HG03196 (cell line): ENCODE measurements around the gene PCDHA3.
"Not testable (repeated sequence)": the region's sequence is repeated elsewhere in the genome, so short reads cannot be mapped to it uniquely, and the experiment has no call there.

Experiments used
- ATAC-seq: cut with Tn5 transposase; IDR thresholded peaks from one replicate; pipeline ENCODE4 v1.9.1; 2021; ENCODE audit not compliant: unreplicated experiment

The PCDHA3 gene

DNA sequence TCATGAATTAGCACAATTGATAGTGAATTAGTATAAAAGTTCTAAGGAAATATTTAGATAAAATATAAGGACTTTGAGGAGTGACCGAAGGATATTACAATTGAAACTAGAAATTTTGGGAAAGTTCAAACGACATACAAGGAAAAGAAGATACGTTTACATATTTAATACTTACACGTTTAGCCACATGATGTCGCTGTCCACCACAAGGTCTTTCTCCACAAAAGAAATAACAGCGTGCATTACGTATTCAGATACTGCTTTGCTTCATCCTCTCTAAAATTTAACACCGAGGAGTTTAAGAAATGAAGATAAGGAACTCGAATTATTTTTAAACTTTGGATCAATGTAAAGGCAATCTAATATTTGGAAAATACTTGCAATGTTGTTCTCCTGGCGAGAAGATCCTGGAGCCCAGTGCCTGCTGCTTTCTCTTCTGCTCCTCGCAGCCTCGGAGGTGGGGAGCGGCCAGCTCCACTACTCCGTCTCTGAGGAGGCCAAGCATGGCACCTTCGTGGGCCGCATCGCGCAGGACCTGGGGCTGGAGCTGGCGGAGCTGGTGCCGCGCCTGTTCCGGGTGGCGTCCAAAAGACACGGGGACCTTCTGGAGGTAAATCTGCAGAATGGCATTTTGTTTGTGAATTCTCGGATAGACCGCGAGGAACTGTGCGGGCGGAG lies at the start of gene PCDHA3:
Gene PCDHA3 (plus strand): TSS at position 242 of the 678 bp plus-strand sequence.
- ATAC-seq = no peak

DNA sequence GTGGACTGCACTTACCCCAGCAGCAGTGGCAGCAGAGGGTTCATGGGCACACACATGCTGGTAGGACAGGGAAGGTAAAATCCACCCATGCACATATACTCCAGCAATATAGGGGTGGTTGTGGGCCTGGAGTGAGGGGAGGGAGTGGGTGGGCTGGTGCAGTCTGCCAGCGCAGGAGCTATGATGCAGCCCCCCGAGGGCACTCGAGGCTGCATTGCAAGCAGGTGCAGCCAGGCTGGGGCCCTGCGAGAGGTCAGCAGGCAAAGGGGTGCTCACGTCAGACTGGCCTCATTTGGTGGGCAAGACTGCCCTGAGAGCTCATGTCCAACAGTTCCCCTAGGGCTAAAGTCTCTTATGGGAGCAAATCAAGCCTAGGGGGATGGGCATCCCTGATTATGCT lies 47.3 kb upstream of the PCDHA3 start:
- ATAC-seq = no peak

DNA sequence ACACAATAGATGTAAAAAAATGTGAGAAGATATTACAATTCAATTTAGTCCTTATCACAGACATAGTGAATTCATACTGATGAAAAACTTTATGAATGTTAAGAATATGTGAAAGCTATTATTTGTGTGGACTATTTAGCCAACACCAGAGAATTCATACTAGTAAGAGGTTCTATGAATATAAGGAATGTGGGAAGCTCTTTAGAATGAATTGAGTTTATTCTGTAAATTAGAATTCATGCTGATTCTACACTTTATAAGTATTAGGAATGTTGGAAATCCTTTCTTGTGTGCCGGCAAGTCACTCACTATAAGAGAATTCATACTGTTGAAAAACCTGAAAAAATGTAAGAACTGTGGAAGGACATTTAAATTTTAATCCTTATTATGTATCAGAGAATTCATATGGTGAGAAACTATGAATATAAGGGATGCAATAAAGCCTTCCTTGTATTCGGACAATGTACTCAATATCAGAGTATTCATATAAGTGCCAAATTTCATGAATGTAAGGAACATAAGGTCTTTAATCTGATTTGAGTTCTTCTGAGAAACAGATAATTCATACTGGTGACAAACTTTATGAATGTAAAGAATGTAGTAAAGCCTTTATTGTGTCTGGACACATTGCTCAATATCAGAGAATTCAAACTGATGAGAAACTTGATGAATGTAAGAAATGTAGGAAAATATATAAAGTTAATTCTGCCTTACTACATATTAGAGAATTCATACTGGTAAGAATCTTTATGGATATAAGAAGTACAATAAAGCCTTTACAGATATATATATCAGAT lies 36.5 kb upstream of the PCDHA3 start:
- ATAC-seq = no peak

DNA sequence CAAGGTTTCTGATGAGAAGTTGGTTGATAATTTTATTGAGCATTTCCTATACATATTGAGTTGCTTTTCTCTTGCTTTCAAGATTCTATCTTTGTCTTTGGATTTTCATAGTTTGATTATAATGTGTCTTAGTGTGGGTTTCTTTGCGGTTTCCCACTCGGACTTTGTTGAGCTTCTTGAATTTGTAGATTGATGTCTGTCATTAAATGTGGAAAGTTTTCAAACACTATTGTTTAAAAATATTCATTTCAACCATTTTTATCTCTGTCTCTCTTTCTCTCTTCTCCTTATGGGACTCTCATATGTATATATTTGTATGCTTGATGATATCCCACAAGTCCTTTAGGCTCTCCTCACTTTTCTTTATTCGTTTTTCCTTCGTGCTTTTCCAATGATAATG lies 33.4 kb upstream of the PCDHA3 start:
- no peak for ATAC-seq

DNA sequence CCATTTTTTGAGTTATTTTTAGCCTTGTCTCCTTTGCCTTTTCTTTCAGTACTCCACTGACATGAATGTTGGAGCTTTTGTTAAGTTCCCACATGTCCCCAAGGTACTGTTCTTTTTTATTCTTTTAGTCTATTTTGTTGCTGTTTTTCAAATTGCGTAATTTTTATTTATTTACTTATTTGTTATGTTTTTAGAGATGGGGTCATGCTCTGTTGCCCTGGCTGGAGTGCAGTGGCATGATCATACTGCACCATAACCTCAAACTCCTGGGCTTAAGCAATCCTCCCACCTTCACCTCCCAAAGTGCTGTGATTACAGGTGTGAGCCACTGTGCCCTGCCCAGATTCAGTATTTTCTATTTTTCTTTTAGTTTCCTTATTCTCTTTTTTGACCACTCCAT lies 20.3 kb upstream of the PCDHA3 start:
- ATAC-seq = no peak

DNA sequence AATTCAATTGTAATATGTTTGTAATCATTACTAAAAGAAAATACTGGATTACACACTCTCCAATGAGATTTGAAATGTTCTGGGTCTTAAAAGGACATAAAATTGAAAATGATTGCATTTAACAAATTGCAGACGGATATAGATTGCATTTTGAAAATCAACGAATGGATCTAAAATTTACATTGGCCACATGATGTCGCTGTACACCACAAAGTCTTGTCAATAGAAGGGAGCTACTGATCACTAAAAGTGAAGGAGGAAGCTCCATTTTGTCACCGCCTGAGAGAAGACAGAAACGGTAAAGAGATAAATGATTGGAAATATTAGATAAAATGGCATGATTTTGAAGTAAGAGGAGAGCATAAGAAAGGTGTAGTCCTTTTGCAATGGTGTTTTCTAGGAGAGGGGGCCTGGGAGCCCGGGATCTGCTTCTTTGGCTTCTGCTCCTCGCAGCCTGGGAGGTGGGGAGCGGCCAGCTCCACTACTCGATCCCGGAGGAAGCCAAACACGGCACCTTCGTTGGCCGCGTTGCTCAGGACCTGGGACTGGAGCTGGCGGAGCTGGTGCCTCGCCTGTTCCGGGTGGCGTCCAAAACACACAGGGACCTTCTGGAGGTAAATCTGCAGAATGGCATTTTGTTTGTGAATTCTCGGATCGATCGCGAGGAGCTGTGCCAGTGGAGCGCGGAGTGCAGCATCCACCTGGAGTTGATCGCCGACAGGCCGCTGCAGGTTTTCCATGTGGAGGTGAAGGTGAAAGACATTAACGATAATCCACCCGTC lies 14.8 kb upstream of the PCDHA3 start, which contains the start of gene PCDHA1:
Gene PCDHA1 (plus strand): TSS at position 236 of the 782 bp plus-strand sequence.
- ATAC-seq = no peak

DNA sequence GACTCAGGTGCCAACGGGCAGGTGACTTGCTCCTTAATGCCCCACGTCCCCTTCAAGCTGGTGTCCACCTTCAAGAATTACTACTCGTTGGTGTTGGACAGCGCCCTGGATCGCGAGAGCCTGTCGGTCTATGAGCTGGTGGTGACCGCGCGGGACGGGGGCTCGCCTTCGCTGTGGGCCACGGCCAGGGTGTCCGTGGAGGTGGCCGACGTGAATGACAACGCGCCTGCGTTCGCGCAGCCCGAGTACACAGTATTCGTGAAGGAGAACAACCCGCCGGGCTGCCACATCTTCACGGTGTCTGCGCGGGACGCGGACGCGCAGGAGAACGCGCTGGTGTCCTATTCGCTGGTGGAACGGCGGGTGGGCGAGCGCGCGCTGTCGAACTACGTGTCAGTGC lies 13.4 kb upstream of the PCDHA3 start:
- not testable (repeated sequence) for ATAC-seq

DNA sequence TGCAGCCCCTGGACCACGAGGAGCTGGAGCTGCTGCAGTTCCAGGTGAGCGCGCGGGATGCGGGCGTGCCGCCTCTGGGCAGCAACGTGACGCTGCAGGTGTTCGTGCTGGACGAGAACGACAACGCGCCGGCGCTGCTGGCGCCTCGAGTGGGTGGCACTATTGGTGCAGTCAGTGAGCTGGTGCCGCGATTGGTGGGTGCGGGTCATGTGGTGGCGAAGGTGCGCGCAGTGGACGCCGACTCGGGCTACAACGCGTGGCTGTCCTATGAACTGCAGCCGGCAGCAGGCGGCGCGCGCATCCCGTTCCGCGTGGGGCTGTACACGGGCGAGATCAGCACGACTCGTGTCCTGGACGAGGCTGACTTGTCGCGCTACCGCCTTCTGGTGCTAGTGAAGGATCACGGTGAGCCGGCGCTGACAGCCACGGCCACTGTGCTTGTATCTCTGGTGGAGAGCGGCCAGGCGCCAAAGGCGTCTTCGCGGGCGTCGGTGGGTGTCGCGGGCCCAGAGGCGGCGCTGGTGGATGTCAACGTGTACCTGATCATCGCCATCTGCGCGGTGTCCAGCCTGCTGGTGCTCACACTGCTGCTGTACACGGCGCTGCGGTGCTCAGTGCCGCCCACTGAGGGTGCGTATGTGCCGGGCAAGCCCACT lies 12.9 kb upstream of the PCDHA3 start:
- not testable (repeated sequence) for ATAC-seq

DNA sequence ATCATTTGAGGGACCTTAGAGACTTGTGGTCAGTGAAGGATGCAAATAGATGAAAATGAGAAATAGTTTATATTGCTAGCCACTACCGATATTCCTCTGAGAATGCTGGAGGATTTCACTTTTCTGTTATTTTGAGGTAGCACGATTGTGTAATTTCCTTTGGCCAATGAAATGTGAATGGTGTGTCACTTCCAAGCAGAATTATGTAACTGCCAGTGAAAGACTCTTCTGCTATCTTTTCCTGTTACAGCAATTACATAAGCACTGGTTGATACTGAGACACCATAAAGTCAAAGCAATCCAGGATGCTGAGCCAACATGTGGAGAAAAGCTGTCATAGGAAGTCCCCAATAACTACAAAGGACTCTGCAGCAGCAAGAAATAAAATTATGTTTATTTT lies 9.8 kb upstream of the PCDHA3 start:
- ATAC-seq = no peak

DNA sequence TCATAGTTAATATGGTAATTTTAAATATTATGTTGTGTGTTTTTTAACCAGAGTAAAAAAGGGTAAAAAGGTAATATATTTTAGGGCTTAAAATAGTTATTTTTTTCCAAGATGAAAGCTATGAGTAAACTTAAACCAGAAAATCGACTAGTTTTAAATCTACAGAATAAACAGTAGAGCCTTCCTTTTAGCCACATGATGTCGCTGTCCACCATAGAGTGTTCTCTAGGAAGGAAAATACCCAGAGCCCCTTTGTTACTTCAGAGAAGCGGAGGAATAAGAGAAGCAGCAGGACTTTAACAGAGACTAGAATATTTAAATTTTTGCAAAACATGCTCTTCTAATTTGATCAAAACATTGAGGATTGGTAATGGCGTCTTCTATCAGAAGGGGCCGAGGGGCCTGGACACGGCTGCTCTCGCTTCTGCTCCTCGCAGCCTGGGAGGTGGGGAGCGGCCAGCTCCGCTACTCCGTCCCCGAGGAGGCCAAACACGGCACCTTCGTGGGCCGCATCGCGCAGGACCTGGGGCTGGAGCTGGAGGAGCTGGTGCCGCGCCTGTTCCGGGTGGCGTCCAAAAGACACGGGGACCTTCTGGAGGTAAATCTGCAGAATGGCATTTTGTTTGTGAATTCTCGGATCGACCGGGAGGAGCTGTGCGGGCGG lies 6.1 kb upstream of the PCDHA3 start, which contains the start of gene PCDHA2:
Gene PCDHA2 (plus strand): TSS at position 258 of the 664 bp plus-strand sequence.
- no peak for ATAC-seq

DNA sequence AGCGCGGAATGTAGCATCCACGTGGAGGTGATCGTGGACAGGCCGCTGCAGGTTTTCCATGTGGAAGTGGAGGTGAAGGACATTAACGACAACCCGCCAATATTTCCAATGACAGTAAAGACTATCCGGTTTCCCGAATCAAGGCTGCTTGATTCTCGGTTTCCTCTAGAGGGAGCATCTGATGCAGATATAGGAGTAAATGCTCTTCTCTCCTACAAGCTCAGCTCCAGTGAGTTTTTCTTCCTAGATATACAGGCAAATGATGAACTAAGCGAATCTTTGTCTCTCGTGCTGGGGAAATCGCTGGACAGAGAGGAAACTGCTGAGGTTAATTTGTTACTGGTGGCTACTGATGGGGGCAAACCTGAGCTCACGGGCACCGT lies 5.6 kb upstream of the PCDHA3 start:
- no peak for ATAC-seq

DNA sequence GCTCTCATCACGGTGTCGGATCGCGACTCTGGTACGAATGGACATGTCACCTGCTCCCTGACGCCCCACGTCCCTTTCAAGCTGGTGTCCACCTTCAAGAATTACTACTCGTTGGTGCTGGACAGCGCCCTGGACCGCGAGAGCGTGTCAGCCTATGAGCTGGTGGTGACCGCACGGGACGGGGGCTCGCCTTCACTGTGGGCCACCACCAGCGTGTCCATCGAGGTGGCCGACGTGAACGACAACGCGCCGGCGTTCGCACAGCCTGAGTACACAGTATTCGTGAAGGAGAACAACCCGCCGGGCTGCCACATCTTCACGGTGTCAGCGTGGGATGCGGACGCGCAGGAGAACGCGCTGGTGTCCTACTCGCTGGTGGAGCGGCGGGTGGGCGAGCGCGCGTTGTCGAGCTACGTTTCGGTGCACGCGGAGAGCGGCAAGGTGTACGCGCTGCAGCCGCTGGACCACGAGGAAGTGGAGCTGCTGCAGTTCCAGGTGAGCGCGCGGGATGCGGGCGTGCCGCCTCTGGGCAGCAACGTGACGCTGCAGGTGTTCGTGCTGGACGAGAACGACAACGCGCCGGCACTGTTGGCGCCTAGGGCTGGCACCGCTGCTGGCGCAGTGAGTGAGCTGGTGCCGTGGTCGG lies 4.7 kb upstream of the PCDHA3 start:
- ATAC-seq = not testable (repeated sequence)

DNA sequence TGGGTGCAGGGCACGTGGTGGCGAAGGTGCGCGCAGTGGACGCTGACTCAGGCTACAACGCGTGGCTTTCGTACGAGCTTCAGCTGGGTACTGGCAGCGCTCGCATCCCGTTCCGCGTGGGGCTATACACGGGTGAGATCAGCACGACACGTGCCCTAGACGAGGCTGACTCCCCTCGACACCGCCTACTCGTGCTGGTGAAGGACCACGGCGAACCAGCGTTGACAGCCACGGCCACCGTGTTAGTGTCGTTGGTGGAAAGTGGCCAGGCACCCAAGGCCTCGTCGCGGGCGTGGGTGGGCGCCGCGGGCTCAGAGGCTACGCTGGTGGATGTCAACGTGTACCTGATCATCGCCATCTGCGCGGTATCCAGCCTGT lies 4.2 kb upstream of the PCDHA3 start:
- ATAC-seq = no peak

DNA sequence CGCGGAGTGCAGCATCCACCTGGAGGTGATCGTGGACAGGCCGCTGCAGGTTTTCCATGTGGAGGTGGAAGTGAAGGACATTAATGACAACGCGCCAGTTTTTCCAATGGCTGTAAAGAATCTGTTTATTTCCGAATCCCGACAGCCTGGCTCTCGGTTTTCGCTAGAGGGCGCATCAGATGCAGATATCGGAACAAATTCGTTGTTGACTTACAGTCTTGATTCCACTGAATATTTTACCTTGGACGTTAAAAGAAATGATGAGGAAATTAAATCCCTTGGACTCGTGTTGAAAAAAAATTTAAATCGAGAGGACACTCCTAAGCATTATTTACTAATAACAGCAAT lies 611 bp downstream of the PCDHA3 start:
- ATAC-seq = no peak

DNA sequence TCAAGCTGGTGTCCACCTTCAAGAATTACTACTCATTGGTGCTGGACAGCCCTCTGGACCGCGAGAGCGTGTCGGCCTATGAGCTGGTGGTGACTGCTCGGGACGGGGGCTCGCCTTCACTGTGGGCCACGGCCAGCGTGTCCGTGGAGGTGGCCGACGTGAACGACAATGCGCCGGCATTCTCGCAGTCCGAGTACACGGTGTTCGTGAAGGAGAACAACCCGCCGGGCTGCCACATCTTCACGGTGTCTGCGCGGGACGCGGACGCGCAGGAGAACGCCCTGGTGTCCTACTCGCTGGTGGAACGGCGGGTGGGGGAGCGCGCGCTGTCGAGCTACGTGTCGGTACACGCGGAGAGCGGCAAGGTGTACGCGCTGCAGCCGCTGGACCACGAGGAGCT lies 1.5 kb downstream of the PCDHA3 start:
- ATAC-seq = not testable (repeated sequence)

DNA sequence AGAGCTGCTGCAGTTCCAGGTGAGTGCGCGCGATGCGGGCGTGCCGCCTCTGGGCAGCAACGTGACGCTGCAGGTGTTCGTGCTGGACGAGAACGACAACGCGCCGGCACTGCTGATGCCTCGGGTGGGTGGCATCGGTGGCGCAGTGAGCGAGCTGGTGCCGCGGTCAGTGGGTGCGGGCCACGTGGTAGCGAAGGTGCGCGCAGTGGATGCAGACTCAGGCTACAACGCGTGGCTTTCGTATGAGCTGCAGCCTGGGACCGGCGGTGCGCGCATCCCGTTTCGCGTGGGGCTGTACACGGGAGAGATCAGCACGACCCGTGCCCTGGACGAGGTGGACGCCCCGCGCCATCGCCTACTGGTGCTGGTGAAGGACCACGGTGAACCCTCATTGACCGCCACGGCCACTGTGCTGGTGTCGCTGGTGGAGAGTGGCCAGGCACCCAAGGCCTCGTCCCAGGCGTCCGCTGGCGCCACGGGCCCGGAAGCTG lies 2.0 kb downstream of the PCDHA3 start:
- ATAC-seq = no peak

DNA sequence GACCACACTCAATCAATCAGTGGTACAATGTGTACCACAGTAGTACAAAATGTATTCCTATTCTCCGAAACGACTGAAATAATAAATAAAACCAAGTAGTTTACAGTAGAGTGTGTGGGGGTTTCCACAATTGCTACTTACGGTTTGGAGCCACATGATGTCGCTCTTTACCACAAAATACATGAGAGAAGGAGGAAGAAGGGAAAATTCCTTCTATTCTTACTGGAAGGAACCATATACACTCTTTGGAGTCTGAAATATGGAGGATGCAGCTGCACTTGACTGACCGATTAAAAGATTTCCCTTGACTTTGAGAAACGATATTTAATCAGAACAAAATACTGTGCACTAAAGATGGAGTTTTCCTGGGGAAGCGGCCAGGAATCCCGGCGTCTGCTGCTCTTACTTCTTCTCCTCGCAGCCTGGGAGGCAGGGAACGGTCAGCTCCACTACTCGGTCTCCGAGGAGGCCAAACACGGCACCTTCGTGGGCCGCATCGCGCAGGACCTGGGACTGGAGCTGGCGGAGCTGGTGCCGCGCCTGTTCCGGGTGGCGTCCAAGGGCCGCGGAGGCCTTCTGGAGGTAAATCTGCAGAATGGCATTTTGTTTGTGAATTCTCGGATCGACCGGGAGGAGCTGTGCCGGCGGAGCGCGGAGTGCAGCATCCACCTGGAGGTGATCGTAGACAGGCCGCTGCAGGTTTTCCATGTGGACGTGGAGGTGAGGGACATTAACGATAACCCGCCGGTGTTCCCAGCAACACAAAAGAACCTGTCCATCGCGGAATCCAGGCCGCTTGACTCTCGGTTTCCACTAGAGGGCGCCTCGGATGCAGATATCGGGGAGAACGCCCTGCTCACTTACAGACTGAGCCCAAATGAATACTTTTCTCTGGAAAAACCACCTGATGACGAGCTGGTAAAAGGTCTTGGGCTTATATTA lies 6.2 kb downstream of the PCDHA3 start, which contains the start of gene PCDHA4:
Gene PCDHA4 (plus strand): TSS at position 235 of the 942 bp plus-strand sequence.
- ATAC-seq = no peak

DNA sequence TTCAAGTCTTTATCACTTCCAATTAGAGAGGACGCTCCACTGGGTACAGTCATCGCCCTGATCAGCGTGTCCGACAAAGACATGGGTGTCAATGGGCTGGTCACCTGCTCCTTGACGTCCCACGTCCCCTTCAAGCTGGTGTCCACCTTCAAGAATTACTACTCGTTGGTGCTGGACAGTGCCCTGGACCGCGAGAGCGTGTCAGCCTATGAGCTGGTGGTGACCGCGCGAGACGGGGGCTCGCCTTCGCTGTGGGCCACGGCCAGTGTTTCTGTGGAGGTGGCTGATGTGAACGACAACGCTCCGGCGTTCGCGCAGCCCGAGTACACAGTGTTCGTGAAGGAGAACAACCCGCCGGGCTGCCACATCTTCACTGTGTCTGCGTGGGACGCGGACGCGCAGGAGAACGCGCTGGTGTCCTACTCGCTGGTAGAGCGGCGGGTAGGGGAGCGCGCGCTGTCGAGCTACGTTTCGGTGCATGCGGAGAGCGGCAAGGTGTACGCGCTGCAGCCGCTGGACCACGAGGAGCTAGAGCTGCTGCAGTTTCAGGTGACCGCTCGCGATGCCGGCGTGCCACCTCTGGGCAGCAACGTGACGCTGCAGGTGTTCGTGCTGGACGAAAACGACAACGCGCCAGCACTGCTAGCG lies 7.5 kb downstream of the PCDHA3 start:
- ATAC-seq = not testable (repeated sequence)
